Measurements from ENCODE around the gene OR10V1.

GRCh38 chr11:59710136-59710847 is 3.4 kb downstream of the OR10V1 start:
- TF ChIP-seq CTCF (conservative IDR thresholded peaks at IDR 0.05): no peak
- no peak for TF ChIP-seq EZH2 (IDR thresholded peaks at IDR 0.05; ENCODE audit: low read depth)
